ENCODE data around the gene LTF. TPM values are rescaled to one million over a fixed set of nuclear protein-coding genes. Genes with fewer than 3 reads are reported as not detected.

LTF gene
- total RNA-seq, 1 donor: 0.72 TPM

DNA sequence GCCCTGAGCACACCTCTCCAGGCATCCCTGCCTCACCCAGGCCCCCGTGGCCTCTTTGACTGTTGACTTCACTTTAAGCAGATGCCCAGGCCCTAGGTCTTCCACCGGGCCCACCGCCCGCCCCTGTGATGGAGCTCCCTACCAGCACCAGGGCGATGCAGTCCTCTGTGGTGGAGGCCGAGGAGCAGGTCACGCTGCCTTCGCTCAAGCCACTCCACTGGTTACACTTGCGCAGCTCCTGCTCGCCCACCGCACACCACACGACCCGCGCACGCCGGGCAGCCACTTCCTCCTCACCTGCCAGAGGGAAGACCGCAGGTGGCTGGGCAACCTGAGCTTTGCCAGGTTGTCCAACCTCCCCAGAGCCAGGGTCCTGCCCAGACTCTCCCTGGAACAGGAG is 16.0 kb downstream of the LTF start:
- Histone ChIP-seq H3K27ac (ENCODE audit: low read depth, low read length) (no peak overlapping the region), H3K36me3 (ENCODE audit: insufficient read depth, low read length) (no peaks in the 10 kb centered on the region), H3K4me1 (ENCODE audit: insufficient read depth, low read length) (no peaks in the 10 kb centered on the region), H3K4me2 (ENCODE audit: insufficient read depth, low read length) (no peak overlapping the region), H3K4me3 (ENCODE audit: insufficient read depth, low read length) (no peak overlapping the region), H3K27me3 (ENCODE audit: insufficient read depth, low read length) (peaks cover 30% of the 10 kb centered on the region), H3K9me3 (ENCODE audit: low read depth, low read length) (no peaks in the 10 kb centered on the region), H2AFZ (ENCODE audit: low read length) (no peak overlapping the region), H3K79me2 (ENCODE audit: insufficient read depth, low read length) (no peaks in the 10 kb centered on the region), H4K20me1 (ENCODE audit: insufficient read depth, low read length) (no peaks in the 10 kb centered on the region)
- TF ChIP-seq, protein P1, sequence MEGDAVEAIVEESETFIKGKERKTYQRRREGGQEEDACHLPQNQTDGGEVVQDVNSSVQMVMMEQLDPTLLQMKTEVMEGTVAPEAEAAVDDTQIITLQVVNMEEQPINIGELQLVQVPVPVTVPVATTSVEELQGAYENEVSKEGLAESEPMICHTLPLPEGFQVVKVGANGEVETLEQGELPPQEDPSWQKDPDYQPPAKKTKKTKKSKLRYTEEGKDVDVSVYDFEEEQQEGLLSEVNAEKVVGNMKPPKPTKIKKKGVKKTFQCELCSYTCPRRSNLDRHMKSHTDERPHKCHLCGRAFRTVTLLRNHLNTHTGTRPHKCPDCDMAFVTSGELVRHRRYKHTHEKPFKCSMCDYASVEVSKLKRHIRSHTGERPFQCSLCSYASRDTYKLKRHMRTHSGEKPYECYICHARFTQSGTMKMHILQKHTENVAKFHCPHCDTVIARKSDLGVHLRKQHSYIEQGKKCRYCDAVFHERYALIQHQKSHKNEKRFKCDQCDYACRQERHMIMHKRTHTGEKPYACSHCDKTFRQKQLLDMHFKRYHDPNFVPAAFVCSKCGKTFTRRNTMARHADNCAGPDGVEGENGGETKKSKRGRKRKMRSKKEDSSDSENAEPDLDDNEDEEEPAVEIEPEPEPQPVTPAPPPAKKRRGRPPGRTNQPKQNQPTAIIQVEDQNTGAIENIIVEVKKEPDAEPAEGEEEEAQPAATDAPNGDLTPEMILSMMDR (IDR thresholded peaks at IDR 0.05; ENCODE audit: extremely low read depth, low read depth, low read length): no peak
- no peak for DNase-seq (ENCODE audit: insufficient read length, low spot score, missing footprints)

GRCh38 chr3:46447228-46447985 is 17.3 kb downstream of the LTF start:
- Histone ChIP-seq H3K4me1 (ENCODE audit: insufficient read depth, low read length) (no peaks in the 10 kb centered on the region), H3K4me3 (ENCODE audit: insufficient read depth, low read length) (no peak overlapping the region), H3K79me2 (ENCODE audit: insufficient read depth, low read length) (no peaks in the 10 kb centered on the region), H4K20me1 (ENCODE audit: insufficient read depth, low read length) (no peaks in the 10 kb centered on the region), H3K9me3 (ENCODE audit: low read depth, low read length) (no peaks in the 10 kb centered on the region), H3K27me3 (ENCODE audit: insufficient read depth, low read length) (peaks cover 17% of the 10 kb centered on the region), H3K4me2 (ENCODE audit: insufficient read depth, low read length) (no peak overlapping the region), H2AFZ (ENCODE audit: low read length) (no peak overlapping the region), H3K27ac (ENCODE audit: low read depth, low read length) (no peak overlapping the region), H3K36me3 (ENCODE audit: insufficient read depth, low read length) (no peaks in the 10 kb centered on the region)
- TF ChIP-seq, protein P1 (IDR thresholded peaks at IDR 0.05; ENCODE audit: extremely low read depth, low read depth, low read length): no peak
- no peak for DNase-seq (ENCODE audit: insufficient read length, low spot score, missing footprints)

- Histone ChIP-seq H3K79me2 (ENCODE audit: insufficient read depth, low read length) (no peaks in the 10 kb centered on the region), H3K4me3 (ENCODE audit: insufficient read depth, low read length) (no peak overlapping the region), H3K9me3 (ENCODE audit: low read depth, low read length) (no peaks in the 10 kb centered on the region), H3K4me1 (ENCODE audit: insufficient read depth, low read length) (no peaks in the 10 kb centered on the region), H2AFZ (ENCODE audit: low read length) (no peak overlapping the region), H3K36me3 (ENCODE audit: insufficient read depth, low read length) (no peaks in the 10 kb centered on the region), H3K4me2 (ENCODE audit: insufficient read depth, low read length) (no peak overlapping the region), H3K27me3 (ENCODE audit: insufficient read depth, low read length) (peaks cover 20% of the 10 kb centered on the region), H3K27ac (ENCODE audit: low read depth, low read length) (no peak overlapping the region), H4K20me1 (ENCODE audit: insufficient read depth, low read length) (no peaks in the 10 kb centered on the region)
- no peak for DNase-seq (ENCODE audit: insufficient read length, low spot score, missing footprints)
- TF ChIP-seq, protein P1 (IDR thresholded peaks at IDR 0.05; ENCODE audit: extremely low read depth, low read depth, low read length): no peak
These were observed 21.9 kb downstream of the LTF start for GRCh38 chr3:46442576-46443530.

All from osteoblast (primary cell).